ENCODE data around the gene SYNE1.
"Not testable (repeated sequence)": the region's sequence is repeated elsewhere in the genome, so short reads cannot be mapped to it uniquely, and the experiment has no call there.

The SYNE1 gene, protein sequence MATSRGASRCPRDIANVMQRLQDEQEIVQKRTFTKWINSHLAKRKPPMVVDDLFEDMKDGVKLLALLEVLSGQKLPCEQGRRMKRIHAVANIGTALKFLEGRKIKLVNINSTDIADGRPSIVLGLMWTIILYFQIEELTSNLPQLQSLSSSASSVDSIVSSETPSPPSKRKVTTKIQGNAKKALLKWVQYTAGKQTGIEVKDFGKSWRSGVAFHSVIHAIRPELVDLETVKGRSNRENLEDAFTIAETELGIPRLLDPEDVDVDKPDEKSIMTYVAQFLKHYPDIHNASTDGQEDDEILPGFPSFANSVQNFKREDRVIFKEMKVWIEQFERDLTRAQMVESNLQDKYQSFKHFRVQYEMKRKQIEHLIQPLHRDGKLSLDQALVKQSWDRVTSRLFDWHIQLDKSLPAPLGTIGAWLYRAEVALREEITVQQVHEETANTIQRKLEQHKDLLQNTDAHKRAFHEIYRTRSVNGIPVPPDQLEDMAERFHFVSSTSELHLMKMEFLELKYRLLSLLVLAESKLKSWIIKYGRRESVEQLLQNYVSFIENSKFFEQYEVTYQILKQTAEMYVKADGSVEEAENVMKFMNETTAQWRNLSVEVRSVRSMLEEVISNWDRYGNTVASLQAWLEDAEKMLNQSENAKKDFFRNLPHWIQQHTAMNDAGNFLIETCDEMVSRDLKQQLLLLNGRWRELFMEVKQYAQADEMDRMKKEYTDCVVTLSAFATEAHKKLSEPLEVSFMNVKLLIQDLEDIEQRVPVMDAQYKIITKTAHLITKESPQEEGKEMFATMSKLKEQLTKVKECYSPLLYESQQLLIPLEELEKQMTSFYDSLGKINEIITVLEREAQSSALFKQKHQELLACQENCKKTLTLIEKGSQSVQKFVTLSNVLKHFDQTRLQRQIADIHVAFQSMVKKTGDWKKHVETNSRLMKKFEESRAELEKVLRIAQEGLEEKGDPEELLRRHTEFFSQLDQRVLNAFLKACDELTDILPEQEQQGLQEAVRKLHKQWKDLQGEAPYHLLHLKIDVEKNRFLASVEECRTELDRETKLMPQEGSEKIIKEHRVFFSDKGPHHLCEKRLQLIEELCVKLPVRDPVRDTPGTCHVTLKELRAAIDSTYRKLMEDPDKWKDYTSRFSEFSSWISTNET (N-terminal part only)

DNA sequence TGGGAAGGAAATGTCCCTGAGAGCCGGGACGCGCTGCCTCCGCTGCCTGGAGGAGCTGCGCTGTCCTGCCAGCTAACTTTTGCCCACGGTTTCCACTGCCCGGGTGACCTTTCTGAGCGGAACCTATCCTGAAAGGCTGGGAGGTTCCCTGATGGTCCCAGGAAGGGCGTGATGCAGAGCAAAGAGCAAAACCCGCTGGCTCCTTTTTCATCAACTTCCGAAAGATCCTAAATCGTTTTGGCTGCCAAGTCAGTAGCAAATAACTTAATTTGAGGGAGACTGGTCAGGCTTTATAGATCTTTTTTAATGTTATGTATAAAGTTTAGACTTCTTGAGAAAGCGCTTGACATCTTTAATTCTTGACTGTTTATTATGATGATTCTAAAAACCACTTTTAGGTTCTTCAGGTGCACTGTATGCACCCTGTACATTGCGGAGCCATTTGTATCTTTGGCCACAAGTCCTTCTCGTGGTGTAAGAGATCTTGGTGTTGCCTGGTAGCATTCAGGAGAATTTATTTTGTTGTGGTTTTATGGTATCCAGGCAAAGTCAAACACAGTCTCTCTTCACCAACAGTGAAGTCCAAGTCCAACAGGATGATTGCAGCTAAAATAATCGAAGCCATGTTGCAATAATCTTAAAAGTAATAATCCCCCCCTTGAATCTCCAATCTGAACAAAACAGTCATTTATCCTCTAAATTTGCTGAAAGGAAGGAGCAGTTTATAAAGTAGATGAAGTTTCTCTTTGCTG is at the start of gene SYNE1:
Gene SYNE1, minus strand, starts transcription at position 67 of the 752 bp plus-strand sequence. CDS start 9,031 bp downstream, outside the sequence.
- no peaks in the 10 kb centered on the region for H3K9me3 Mint-ChIP-seq
- H3K27me3 Mint-ChIP-seq: peaks cover 41% of the 10 kb centered on the region
- H3K4me3 Mint-ChIP-seq: peak within 1 kb of the TSS; percentile 69
- no peaks in the 10 kb centered on the region for H3K36me3 Mint-ChIP-seq (ENCODE audit: low read depth)
- peaks cover 17% of the 10 kb centered on the region for H3K4me1 Mint-ChIP-seq (ENCODE audit: low read depth)
- no peak for DNase-seq
- peak within 1 kb of the TSS; percentile 7 for H3K27ac Mint-ChIP-seq

DNA sequence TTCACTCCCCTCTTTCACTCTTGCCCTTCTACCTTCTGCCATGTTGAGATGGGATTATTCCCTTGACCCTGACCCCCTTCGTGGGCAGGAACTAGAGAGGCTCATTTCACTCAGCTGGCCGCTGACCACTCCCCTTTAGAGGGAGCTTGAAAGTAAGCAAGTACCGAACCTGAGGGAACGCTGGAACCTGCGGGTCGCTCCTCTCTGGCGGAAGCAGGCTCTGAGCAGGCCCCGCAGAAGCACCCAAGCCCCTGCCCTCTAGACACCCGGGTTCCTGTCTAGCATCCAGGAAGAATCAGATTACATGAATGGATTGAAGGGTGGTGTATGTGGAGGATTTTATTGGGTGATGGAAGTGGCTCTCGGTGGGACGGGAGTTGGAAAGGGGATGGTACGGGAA is 48.7 kb upstream of the SYNE1 start:
- no peak for DNase-seq
- Mint-ChIP-seq H3K4me3 (no peak overlapping the region), H3K36me3 (ENCODE audit: low read depth) (no peaks in the 10 kb centered on the region), H3K4me1 (ENCODE audit: low read depth) (no peaks in the 10 kb centered on the region), H3K9me3 (no peaks in the 10 kb centered on the region), H3K27ac (no peak overlapping the region), H3K27me3 (no peaks in the 10 kb centered on the region)

DNA sequence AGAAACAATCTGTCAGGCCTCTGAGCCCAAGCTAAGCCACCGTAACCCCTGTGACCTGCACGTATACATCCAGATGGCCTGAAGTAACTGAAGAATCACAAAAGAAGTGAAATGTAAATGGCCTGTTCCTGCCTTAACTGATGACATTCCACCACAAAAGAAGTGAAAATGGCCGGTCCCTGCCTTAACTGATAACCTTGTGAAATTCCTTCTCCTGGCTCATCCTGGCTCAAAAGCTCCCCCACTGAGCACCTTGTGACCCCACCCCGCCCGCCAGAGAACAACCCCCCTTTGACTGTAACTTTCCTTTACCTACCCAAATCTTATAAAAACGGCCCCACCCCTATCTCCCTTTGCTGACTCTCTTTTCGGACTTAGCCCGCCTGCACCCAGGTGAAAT is 45.8 kb upstream of the SYNE1 start:
- H3K4me3 Mint-ChIP-seq; H3K27me3 Mint-ChIP-seq; H3K27ac Mint-ChIP-seq; H3K36me3 Mint-ChIP-seq (ENCODE audit: low read depth); H3K4me1 Mint-ChIP-seq (ENCODE audit: low read depth); H3K9me3 Mint-ChIP-seq; DNase-seq: not testable (repeated sequence)

DNA sequence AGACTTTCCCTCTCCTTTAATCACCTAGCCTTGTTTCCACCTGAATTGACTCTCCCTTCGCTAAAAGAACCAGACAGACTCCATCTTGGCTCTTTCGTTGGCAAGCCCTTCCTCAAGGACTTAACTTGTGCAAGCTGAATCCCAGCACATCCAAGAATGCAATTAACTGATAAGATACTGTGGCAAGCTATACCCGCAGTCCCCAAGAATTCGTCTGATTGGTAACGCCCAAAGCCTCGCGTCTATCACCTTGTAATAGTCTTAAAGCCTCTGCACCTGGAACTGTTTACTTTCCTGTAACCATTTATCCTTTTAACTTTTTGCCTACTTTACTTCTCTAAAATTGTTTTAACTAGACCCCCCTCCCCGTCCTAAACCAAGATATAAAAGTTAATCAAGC is 45.0 kb upstream of the SYNE1 start:
- H3K36me3 Mint-ChIP-seq (ENCODE audit: low read depth): no peaks in the 10 kb centered on the region
- no peak overlapping the region for H3K4me3 Mint-ChIP-seq
- no peaks in the 10 kb centered on the region for H3K27me3 Mint-ChIP-seq
- DNase-seq: no peak
- no peaks in the 10 kb centered on the region for H3K4me1 Mint-ChIP-seq (ENCODE audit: low read depth)
- H3K27ac Mint-ChIP-seq: no peak overlapping the region
- no peaks in the 10 kb centered on the region for H3K9me3 Mint-ChIP-seq

DNA sequence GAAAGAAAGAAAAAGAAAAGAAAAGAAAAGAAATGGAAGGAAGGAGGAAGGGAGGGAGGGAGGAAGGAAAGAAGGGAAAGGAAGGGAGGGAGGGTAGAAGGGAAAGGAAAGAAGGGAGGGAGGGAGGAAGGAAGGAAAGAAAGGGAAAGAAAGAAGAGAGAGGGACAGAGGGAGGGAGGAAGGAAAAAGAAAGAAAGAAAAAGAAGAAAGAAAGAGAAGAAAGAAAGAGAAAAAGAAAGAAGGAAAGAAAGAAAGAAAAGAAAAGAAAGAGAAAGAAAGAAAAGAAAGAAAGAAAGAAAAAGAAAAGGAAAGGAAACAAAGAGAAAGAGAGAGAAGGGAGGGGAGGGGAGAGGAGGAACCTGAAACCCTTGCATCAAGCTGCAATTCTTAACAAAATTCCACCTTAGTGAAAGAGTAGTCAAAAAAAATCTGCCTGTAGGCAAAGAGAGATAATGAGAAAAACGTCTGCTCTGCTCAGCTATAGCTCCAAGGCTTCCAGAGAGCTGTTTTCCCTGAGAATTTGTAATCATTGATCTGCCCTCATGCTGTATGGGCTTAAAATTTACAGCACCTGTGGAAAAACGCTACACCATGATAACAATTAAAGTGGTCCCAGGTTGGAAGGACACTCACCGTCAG is 43.8 kb upstream of the SYNE1 start:
- Mint-ChIP-seq H3K36me3 (ENCODE audit: low read depth) (no peaks in the 10 kb centered on the region), H3K27me3 (no peaks in the 10 kb centered on the region), H3K4me3 (no peak overlapping the region), H3K9me3 (no peaks in the 10 kb centered on the region), H3K27ac (no peak overlapping the region), H3K4me1 (ENCODE audit: low read depth) (no peaks in the 10 kb centered on the region)
- DNase-seq: no peak

DNA sequence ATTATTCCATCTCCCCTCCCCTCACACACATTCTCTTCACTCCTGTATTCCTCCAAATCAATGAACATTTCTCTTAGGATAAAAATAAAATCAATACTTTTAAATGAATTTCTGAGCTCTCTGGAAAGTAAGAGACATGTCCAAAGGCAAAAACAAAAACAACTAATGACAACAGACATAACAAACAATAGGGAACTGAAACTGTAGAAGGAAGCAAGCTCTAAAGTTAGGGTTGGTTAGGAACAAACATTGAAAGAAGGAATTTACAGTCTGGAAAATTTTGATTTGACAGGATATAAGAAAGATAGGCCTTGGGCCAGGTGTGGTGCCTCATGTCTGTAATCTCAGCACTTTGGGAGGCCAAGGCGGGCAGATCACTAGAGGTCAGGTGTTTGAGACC is 43.0 kb upstream of the SYNE1 start:
- no peaks in the 10 kb centered on the region for H3K9me3 Mint-ChIP-seq
- H3K4me3 Mint-ChIP-seq: no peak overlapping the region
- H3K27me3 Mint-ChIP-seq: no peaks in the 10 kb centered on the region
- H3K27ac Mint-ChIP-seq: no peak overlapping the region
- DNase-seq: no peak
- H3K36me3 Mint-ChIP-seq (ENCODE audit: low read depth): no peaks in the 10 kb centered on the region
- H3K4me1 Mint-ChIP-seq (ENCODE audit: low read depth): no peaks in the 10 kb centered on the region

DNA sequence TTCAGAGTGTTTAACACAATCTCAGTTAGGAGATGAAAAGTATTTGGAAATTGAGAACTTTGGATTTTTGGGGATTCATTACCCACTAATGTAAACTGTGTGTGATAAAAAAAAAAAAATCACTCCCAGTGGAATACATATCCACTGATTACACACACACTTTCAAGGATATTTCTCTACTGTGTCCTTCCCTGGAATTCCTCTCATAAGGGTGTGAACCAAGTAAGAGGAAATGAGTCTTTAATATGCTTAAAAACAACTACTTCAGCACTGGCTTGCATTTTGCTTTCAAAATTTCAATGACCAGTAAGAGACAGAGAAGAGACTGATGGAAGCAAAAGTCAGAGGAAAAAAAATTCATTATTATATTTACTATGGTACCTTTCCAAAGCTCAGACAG is 36.1 kb upstream of the SYNE1 start:
- Mint-ChIP-seq H3K9me3 (no peaks in the 10 kb centered on the region), H3K4me3 (no peak overlapping the region), H3K27ac (no peak overlapping the region), H3K36me3 (ENCODE audit: low read depth) (no peaks in the 10 kb centered on the region), H3K27me3 (peaks cover 7% of the 10 kb centered on the region), H3K4me1 (ENCODE audit: low read depth) (no peaks in the 10 kb centered on the region)
- DNase-seq: no peak

DNA sequence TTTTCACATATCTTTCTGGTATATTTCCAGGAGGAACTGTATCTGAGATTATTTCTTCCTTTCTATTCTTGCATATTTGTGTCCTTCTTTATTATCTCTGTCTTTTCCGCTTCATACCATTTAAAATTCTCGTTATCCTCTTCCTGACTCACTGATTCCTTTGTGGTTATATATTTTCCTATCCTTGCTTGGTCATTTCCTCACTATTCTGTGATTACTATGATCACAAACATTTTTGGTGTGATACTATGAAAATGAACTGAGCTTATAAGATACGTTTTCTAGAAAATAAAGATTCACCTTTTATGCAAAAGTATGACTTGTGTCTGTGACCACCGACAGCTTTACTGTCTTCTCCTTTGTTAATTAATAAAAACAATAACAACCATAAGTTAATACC is 34.0 kb upstream of the SYNE1 start:
- H3K27ac Mint-ChIP-seq: no peak overlapping the region
- no peak overlapping the region for H3K4me3 Mint-ChIP-seq
- no peaks in the 10 kb centered on the region for H3K36me3 Mint-ChIP-seq (ENCODE audit: low read depth)
- H3K4me1 Mint-ChIP-seq (ENCODE audit: low read depth): no peaks in the 10 kb centered on the region
- no peak for DNase-seq
- H3K9me3 Mint-ChIP-seq: peaks cover 2% of the 10 kb centered on the region
- H3K27me3 Mint-ChIP-seq: peaks cover 10% of the 10 kb centered on the region

DNA sequence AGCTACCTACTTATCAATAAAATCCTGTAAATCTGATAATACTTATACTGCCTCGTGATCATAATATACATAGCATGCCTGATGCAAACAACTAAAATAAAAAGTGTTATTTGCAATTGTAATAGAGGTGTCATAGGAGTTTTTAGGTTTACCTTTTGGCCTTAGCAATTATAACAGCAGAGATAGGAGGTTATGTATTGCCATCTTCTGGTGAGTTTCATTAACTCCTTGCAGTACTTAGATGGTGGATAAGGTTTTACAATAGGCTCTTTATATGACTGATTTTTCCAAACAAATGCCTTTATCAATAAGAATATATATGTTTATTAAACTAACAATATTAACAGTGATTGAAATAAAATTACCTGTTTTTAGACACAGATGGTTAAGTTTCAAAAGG is 32.7 kb upstream of the SYNE1 start:
- DNase-seq: no peak

DNA sequence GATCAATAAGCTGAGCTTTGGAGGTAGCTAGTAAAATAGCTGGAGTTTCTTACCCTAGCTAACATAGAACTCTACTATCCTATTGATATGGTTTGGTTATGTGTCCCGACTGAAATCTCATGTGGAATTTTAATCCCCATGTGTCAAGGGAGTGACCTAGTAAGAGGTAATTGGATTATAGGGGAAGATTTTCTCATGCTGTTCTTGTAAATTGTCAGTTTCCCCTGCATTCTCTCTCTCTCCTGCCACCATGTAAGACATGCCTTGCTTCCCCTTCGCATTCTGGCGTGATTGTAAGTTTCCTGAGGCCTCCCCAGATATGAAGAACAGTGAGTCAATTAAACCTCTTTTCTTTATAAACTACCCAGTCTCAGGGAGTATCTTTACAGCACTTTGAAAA is 24.6 kb upstream of the SYNE1 start:
- peaks cover 1% of the 10 kb centered on the region for H3K9me3 Mint-ChIP-seq
- no peak overlapping the region for H3K4me3 Mint-ChIP-seq
- H3K27me3 Mint-ChIP-seq: peaks cover 2% of the 10 kb centered on the region
- no peaks in the 10 kb centered on the region for H3K4me1 Mint-ChIP-seq (ENCODE audit: low read depth)
- DNase-seq: no peak
- no peak overlapping the region for H3K27ac Mint-ChIP-seq
- H3K36me3 Mint-ChIP-seq (ENCODE audit: low read depth): no peaks in the 10 kb centered on the region

More for the DNA sequence above, 32.7 kb upstream of the SYNE1 start:
- no peaks in the 10 kb centered on the region for H3K36me3 Mint-ChIP-seq (ENCODE audit: low read depth)
- no peak overlapping the region for H3K4me3 Mint-ChIP-seq
- H3K27ac Mint-ChIP-seq: no peak overlapping the region
- no peaks in the 10 kb centered on the region for H3K4me1 Mint-ChIP-seq (ENCODE audit: low read depth)
- H3K27me3 Mint-ChIP-seq: peaks cover 10% of the 10 kb centered on the region
- H3K9me3 Mint-ChIP-seq: peaks cover 2% of the 10 kb centered on the region

DNA sequence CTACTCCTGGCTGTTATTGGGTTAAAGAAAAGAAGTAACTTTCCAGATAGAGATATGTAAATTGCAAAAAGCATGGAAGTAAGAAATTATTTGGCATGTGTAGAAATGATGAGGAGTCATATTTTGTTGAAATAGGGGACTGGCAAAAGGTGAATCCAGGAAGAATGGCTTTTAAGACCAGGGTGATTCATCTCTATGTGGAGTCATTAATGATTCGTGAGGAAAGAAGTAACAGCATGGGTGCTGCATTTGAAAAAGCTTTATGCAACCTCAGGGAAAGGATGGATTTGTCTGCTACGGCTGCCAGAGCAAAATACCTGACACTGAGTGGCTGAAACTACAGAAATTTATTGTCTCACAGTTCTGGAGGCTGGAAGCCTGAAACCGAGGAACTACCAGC is 14.8 kb upstream of the SYNE1 start:
- Mint-ChIP-seq H3K27ac (no peak overlapping the region), H3K36me3 (ENCODE audit: low read depth) (no peaks in the 10 kb centered on the region), H3K4me3 (no peak overlapping the region), H3K9me3 (no peaks in the 10 kb centered on the region), H3K4me1 (ENCODE audit: low read depth) (no peaks in the 10 kb centered on the region), H3K27me3 (peaks cover under 1% of the 10 kb centered on the region)
- DNase-seq: no peak

DNA sequence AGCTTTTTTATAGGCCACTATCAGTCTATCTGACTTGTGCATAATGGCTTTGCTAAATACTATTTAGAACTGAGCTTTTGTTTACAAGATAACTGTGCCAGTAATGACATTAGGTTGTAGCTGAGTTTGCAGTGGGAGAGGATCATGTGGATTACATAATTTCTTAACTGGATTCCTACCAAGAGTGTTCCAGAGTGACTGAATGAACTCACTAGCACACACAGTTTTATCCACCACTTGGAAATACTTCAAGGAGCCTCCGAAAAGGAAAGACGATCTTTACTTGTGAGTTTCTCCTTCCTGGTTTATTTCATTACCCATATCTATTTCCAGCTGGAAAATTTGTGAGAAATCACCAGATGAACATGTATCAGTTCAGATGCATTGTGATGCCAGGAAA is 10.9 kb upstream of the SYNE1 start:
- no peak for DNase-seq
- H3K36me3 Mint-ChIP-seq (ENCODE audit: low read depth): no peaks in the 10 kb centered on the region
- H3K27me3 Mint-ChIP-seq: peaks cover 3% of the 10 kb centered on the region
- no peaks in the 10 kb centered on the region for H3K4me1 Mint-ChIP-seq (ENCODE audit: low read depth)
- H3K27ac Mint-ChIP-seq: no peak overlapping the region
- H3K9me3 Mint-ChIP-seq: no peaks in the 10 kb centered on the region
- no peak overlapping the region for H3K4me3 Mint-ChIP-seq

DNA sequence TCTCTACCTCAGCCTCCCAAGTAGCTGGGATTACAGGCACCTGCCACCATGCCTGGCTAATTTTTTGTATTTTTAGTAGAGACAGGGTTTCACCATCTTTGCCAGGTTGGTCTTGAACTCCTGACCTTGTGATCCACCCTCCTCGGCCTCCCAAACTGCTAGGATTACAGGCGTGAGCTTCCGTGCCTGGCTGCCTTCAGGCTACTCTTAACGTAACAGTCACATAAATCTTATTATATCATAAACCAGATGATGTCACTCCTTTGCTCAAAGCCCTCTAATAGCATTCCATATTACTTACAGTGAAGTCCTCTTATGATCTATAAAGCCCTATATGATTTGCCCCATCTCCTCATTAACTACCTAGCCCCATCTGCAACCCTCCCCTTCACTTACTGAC is 9.6 kb upstream of the SYNE1 start:
- DNase-seq; H3K27ac Mint-ChIP-seq; H3K27me3 Mint-ChIP-seq; H3K9me3 Mint-ChIP-seq; H3K4me1 Mint-ChIP-seq (ENCODE audit: low read depth); H3K4me3 Mint-ChIP-seq; H3K36me3 Mint-ChIP-seq (ENCODE audit: low read depth): not testable (repeated sequence)
